NCI-H1105 (cell line): ENCODE measurements around the gene RWDD4.
"Not testable (repeated sequence)": the region's sequence is repeated elsewhere in the genome, so short reads cannot be mapped to it uniquely, and the experiment has no call there.

Source experiments
- DNase-seq: peaks from one replicate; lab custom pipeline; 2025; lab: John Stamatoyannopoulos, UW

Gene RWDD4

DNA sequence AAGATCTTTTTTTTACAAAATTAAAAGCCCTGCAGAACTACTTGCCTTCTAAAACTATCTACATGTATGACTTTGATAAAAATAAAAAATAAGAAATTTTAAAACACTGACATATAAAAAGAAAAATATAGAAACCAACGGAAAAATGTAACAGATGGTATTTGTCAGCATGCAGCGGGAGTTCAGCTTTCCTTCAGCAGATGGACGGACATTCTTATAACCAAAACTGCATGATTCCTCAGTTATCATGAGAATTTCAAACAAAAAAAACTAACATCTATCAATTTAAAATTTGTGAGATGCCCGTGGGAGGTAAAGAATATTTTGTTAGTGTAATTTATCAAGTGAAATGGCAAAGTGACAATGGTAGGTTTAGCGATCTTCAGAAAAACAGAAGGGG lies 23.2 kb downstream of the RWDD4 start:
- no peak for DNase-seq

DNA sequence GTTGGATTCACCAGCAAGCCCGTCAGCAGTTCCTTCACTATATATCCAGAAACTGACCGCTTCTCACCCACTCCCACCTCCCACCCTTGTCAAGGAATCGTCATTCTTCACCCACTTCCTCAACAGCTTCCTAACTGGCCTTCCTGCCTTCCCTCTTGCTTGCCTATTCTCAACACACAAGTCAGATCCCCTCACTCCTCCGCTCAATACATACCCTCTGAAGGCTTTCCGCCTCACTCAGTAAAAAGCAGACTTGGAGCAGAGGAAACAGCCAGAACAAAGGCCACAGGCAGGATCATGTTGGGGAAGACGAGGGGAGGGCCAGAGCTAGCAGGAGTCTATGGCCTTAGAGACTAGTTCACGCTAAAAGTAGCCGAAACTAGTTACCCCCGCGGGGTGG lies 23.7 kb downstream of the RWDD4 start:
- no peak for DNase-seq

DNA sequence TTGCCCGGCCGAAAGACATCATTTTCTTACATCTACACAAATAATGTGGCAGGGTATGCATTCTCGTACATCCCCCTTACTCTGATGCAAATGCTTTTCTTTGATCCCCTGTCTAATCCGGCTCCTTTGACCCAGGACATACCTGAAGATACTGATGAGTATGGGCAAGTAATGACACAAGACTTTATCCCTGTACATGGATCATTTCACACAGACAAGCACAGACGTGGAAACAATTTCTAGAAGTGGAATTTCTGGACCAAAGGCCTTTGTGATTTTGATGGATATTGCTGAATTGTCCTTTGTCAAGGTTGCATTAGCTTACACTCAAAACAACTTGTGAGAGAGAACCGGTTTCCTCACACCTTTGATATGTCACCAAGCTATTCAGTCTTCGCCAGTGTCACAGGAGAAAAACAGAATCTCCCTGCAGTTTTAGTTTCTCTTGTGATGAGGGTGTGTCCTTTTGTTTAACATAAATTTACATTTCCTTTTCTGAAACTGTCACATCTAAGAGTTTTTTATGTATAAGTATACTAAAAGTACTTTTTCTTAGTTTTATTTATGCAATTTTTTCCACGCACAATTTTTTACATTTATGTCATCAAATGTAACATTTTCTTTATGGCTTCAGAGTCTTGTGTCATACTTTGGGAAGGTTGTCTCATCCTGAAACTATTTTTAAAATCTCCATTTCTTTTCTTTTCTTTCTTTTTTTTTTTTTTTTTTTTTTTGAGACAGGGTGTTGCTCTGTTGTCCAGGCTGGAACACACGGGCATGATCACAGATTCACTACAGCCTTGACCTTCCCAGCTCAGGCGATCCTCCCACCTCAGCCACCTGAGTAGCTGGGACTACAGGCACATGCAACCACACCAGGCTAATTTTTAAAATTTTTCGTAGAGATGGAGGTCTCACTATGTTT lies 25.2 kb downstream of the RWDD4 start:
- DNase-seq: no peak

DNA sequence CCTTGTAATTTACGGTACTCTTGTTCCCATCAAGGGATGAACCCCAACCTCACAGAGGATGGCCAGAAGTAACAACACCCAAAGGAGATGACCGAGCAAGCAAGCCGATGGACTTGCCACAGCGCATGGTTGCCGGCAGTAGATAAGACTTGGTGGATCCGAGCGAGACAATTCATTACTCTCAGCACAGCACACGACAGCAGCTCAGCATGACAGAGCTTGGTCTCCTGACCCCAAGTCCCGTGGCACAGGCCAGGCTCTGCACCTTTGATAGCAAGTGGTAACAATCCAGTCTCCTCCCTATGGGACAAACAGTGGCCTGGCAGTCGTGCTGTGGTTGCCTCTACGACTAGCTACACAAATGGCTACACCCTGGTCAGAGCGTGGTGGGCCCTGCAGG lies 26.3 kb downstream of the RWDD4 start:
- DNase-seq: no peak

DNA sequence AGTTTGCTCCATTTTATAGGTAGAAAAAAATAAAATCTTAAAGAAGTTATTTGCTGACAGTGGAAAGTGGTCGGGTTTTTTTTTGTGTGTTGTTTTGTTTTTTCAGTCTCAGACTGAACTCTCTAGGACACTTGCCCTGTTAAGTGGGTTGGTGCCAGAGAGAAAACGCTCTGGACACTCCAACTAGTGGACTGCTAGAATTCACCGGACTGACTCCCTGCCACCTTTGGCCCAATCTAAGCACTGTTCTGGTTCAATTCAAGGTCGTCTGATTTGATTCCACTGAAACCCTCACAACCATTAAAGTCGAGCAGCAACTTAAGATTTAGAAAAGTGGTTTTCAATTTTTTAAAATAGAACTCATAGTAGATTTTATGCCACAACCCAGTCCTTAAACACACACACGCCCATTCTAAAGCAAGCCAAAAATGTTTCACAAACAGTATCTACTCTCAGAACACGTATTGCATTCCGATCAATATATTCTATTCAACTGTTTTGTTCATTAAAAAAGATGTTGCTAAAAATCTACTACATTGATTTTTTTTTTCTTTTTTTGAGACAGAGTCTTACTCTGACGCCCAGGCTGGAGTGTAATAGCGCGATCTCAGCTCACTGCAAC lies 27.3 kb downstream of the RWDD4 start:
- DNase-seq: no peak

DNA sequence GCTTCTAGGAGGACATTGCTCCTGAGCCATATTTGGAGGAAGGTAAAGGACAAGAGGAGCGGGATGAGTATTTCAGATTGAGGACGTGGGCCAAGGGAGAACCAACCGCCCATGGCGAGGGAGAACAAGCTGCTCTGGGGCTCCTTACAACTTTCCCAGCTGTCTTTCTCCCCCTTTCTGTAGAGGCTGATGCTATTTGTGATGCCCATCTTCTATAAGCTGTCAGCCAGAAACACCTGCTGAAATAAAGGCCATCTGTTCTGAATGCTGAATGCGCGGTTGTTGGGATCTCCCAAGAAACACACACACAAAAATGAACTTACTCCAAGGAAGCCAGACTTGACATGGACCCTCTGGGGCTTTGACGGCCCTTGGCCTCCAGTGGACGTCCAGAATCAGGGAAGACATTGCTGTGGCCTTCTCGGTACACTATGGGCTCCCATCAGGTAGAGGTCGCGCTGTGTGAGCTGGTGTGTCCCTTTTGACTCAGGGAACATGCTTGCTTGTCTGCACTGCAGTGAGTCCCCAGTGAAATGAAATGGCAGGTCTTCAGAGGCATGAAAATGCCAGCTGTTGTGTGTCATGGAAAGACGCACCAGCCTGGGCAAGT lies 30.9 kb downstream of the RWDD4 start:
- no peak for DNase-seq

DNA sequence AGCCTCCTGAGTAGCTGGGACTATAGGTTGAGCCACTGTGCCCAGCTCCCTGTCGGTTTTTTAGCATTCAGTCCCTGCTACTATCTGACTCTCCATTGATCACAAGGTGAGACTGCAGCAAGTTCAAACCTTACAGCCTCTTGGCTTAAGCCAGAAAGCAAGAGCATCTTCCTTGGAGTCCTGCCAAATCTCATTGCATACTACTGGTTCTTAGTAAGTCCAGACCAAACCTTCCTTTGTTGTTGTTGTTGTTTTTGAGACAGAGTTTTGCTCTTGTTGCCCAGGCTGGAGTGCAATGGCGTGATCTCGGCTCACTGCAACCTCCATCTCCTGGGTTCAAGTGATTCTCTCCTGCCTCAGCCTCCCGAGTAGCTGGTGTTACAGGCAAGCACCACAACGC lies 31.7 kb downstream of the RWDD4 start:
- DNase-seq: not testable (repeated sequence)

DNA sequence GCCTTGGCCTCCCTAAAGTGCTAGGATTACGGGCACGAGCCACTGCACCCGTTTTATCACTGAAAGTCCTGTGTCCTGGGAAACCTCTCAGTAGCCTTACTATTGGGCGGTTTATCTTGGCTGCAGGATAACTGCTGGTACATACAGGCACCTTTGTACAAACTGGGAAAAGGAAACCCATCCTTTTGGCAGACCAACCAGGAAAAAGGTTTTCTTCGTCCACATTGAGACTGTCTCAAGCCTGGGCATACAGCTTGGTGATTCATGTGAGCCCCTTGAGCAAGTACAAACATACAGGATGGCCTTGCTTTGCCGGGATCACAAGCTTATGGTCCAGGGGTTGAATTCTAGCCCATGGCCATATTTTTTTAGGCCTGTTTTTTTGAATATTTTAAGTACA lies 32.8 kb downstream of the RWDD4 start:
- no peak for DNase-seq

DNA sequence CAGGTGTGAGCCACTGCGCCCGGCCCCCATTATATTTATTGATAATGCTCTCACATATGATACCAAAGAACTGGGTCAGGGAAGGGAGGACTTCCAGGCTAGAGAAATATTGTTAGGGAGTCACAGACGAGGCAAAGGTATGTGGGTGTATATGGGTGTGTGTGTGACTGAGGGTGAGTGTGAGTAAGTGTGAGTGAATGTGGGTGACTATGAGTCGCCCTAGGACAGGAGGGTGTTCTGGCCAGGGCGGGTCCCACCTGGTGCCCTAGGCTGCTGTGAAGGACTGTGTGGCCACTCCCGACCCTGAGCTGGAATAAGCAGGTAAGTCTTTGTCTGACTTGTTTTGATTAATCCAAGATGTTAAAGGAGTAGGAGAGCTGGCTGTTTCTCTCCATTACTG lies 34.4 kb downstream of the RWDD4 start:
- DNase-seq: no peak

DNA sequence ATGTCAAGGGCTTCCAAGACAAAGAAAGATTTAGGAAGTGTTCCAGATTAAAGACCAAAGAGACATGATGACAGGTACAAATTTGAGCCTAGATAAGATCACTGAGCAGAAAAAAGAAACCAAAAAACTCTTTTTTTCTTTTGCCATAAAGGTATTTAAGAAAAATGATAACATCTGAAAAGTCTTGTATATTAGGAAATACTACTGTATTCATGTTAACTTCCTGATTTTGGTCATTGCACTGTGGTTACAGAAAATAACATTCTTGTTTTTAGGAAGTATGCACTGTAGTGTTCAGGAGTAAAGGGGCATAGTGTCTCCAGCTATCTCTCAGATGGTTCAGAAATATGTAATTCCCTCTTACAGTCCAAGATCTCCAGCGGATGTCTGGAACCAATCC lies 37.1 kb downstream of the RWDD4 start:
- no peak for DNase-seq

DNA sequence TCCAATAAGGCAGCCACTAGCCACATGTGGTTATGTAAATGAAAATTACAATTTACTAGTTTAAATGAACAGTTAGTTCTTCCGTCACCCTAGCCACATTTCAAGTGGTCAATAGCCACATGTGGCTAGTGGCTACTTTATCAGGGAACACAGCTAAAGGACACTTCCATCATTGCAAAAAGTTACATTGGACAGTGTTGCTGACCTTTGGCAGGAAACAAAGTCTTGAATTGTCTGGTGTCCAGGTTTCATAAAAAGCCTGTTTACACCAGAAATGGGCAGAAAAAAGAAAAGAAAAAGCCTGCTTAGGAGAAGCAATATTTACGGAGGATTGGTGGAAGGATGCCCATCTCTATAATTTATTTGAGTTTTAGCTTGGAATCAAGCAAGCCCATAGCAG lies 38.6 kb downstream of the RWDD4 start:
- DNase-seq: no peak

DNA sequence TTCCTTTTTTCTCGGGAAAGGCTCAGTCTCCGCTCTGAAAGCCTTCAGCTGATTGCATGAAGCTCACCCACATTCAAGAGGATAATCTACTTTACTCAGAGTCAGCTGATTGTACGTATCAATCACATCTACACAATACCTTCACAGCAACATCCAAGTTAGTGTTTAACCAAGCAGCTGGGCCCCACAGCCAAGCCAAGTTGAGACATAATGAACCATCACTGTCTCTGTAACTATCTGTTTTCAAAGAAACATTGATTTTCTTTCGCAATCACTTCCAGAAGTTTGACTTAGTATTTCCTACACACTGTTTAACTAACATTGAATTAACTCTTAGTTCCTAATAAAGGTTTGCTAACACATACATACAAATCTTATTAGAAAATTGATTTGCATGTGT lies 40.3 kb downstream of the RWDD4 start:
- no peak for DNase-seq

DNA sequence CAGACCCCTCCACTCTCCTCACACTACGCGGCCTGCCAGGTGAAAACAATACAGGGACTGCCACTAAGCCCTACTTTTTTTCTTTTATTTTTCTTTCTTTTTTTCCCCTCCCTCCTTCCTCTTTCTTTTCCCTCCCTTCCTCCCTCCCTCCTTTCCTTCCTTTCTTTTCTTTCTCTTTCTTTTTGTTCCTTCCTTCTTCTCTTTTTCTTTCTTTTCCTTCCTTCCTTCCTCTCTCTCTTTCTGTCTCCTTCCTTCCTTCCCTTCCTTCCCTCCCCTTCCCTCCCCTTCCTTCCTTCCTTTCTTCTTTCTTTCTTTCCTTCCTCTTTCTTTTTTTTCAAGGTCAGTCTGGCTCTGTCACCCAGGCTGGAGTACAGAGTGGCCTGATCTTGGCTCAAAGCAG lies 41.9 kb downstream of the RWDD4 start:
- no peak for DNase-seq

DNA sequence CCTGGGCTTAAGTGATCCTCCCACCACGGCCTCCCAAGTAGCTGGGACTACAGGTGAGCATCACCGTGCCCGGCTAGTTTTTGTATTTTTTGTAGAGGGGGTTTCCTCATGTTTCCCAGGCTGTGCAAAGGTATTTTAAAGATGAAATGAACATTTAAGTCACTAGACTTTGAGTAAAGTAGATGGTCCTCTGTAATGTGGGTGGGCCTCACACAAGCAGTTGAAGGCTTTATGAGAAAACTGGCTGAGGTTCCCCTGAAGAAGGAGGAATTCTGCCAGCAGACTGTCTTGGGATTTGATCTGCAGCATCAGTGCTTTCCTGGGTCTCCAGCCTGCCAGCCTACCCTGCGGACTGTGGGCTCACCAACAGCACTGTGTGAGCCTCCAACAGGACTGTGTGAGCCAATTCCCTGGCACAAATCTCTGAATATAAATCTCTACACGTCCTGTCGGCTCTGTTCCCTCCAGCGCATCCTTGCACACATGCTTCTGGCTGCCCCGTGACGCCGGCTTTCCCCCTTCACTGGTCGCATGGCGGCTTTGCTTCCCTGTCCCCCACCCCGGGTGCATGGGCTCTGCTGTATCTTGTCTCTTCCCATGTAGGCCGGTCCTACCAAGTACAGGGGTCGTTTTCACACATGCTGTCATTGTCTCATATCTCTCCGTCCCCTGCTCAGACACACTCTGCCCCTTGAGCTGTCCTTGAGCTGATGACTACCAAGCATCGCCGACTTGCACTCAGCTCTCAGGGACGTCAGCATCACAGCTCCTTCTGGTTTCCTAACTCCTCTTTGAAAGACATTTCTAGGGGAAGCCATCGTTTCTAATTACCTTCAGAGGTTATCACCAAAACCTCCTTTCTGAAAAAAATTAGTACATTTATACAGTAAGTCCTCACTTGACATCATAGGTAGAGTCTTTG lies 46.4 kb downstream of the RWDD4 start:
- no peak for DNase-seq

DNA sequence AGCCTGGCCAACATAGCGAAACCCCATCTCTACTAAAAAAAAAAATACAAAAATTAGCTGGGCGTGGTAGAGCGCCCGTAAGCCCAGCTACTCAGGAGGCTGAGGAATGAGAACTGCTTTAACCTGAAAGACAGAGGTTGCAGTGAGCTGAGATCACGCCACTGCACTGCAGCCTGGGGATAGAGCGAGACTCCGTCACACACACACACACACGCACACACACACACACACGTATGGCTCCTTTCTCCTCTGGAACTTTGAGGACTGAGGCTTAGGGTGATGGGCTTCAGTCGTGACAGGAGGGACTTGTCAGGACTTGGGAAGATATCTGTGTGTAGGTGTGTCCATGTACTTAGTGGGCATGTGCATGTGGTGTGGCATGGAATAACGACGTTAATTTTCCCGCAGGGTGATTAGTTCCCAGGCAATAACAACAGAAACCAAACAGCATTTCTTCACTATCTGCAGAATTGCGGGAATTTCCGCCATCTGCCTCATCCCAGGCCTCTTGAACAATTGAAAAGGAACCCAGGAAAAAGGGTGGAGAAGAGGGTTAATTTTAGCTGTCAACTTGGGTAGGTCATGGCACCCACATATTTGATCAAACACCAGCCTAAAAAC lies 47.7 kb downstream of the RWDD4 start:
- no peak for DNase-seq

DNA sequence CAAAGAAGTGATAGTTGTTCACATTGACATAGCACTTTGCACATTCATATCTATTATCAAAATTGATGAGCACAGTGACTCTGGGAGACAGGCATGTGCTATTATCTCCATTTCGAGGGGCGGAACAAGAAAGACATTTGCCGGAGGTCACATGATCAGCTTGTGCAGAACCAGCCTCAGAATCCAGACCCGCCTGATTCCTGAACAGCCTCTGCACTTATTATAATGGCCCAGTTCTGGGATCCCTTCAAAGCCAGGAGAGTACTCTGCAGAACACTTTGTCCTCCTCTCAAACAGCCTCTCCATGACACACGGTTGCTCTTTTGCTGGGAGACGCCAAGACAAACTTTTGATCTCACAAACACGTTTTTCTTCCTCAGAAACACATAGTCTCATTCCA lies 48.4 kb downstream of the RWDD4 start:
- no peak for DNase-seq

DNA sequence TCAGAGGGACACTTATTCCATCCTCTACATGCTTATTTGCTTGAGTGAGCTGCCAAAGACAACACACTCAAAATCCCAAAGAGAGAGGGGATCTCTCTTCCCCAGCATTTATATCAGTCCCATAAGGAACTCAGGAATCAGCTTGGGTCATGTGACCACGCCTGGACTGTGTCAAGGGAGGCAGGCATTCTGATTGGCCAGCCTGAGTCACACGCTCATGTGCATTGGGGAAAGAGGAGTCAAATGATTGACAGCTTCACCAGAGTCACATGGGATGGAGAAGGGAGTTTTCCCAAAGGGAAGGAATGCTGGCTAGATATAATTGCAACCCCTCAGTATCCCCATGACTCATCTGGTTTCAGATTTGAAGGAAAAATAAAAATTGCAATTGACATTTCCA lies 49.0 kb downstream of the RWDD4 start:
- DNase-seq: no peak

DNA sequence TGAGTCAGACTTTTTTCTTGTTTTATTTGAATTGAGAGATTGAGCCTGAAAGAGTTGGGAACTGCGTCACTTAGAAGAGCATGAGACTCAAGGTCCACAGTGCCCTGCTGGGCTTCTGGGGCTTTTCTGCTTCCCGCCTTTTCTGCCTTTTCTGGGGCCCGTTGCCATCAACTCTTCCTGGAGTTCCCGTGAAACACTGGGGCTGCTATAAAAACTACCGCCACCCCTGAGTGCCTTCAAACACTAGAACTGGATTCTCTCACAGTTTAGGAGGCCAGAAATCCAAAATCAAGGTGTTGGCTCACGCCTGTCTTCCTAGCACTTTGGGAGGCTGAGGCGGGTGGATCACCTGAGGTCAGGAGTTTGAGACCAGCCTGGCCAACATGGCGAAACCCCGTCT lies 49.8 kb downstream of the RWDD4 start:
- DNase-seq: no peak

DNA sequence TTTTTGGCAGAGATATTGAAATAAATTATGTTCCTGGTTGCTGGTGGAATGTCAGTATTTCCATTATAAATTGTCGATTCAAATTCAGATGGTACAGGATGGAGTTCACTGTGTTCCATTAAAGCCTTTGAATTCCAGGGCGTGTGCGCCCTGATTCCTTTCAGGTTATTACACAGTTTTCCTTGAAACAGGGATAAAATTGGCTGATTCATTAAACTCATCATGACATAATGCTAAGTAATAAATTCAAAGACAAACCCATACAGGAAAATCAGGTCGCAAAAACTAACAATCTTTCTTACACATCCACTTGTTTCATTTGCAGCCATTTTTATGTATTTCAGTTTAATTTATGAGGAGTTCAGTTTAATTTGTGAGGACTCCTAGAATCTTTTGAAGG lies 51.1 kb downstream of the RWDD4 start:
- no peak for DNase-seq

DNA sequence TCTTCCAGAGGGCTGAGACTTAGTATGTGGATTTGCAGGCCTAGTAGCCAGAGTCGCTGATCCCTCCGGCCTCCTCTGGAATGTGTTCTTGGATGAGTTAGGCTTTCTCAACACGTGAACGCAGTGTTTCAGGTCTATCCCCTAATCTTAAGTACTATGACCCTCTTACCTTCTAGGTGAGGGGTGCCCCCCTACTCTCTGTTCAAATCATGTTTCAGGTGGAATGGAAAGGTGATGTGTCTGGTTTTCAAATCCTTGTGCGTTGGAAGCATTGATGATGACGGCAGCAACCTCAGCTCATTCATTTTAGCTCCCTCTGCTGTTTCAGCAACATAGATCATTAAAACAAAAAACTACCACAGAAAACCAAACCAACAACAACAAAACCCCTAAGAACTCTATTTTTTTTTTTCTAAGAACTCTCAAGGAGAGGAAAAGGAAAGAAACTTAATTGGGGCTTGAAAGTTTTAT lies 56.4 kb downstream of the RWDD4 start:
- DNase-seq: no peak

DNA sequence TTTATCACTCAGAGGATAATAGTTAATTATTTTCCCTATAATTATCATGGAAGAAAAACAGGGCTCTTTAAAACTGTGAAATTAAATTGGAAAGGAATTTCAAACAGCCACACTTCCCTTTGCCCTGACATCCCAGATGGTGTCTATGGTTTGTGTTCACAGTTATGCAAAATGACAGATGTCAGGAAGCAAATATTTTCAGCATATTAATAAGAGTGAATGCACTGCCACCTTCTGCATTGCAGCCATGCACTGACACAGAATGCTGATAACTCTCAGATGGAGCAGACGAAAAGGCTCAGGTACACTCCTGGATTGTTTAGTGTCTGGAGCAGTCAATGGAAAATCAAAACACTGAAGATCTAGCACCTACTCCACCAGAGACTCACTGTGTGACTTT lies 57.6 kb downstream of the RWDD4 start:
- no peak for DNase-seq
